HepG2 (cell line): ENCODE data around the gene MOV10L1. TPM values are rescaled to one million over a fixed set of nuclear protein-coding genes. Genes with fewer than 3 reads are reported as not detected.

Experiments
- CENPT ChIP-seq: sonication (generic); formaldehyde crosslinking; IDR thresholded peaks from 2 replicates; pipeline ENCODE4 v1.8.0; 2022; ENCODE audit warnings: low read depth, mild to moderate bottlenecking, moderate library complexity, missing genetic modification reagents
- CHCHD3 ChIP-seq: sonication (generic); formaldehyde crosslinking; IDR thresholded peaks from 2 replicates; pipeline ENCODE4 v1.8.0; 2022; ENCODE audit warnings: mild to moderate bottlenecking, missing genetic modification reagents, moderate library complexity
- KDM2A ChIP-seq: sonication (generic); formaldehyde crosslinking; IDR thresholded peaks from 2 replicates; pipeline ENCODE4 v1.4.0; 2020; ENCODE audit warnings: low read depth, missing genetic modification reagents, borderline replicate concordance
- MYC ChIP-seq: sonication (generic); formaldehyde crosslinking; IDR thresholded peaks from 2 replicates; pipeline ENCODE4 v1.9.0; 2021; ENCODE audit warnings: missing genetic modification reagents, borderline replicate concordance
- NFIC ChIP-seq: IDR thresholded peaks from 2 replicates; pipeline ENCODE4 v1.6.1; 2012; ENCODE audit warnings: mild to moderate bottlenecking, low read length, inconsistent platforms
- PPARG ChIP-seq: conservative IDR thresholded peaks from 2 replicates; pipeline ENCODE4 v1.6.1; 2016; ENCODE audit warnings: missing biosample characterization, missing genetic modification reagents
- RERE ChIP-seq: IDR thresholded peaks from 2 replicates; pipeline ENCODE4 v1.6.1; 2016; ENCODE audit warnings: low read depth, missing genetic modification reagents, missing compliant biosample characterization
- TEAD2 ChIP-seq: sonication (generic); formaldehyde crosslinking; IDR thresholded peaks from 2 replicates; pipeline ENCODE4 v1.9.0; 2021; ENCODE audit warnings: missing genetic modification reagents
- U2AF1 ChIP-seq: fragments of 200-400 bp; formaldehyde crosslinking; optimal IDR thresholded peaks from 2 replicates; pipeline ENCODE3; 2017; ENCODE audit warnings: mild to moderate bottlenecking, low read depth, low read length
- ZNF430 ChIP-seq: sonication (generic); formaldehyde crosslinking; IDR thresholded peaks from 2 replicates; pipeline ENCODE4 v1.9.0; 2021; ENCODE audit warnings: mild to moderate bottlenecking, missing genetic modification reagents
- ZNF605 ChIP-seq: sonication (generic); formaldehyde crosslinking; IDR thresholded peaks from 2 replicates; pipeline ENCODE4 v1.8.0; 2022; ENCODE audit warnings: mild to moderate bottlenecking, missing genetic modification reagents
- ZNF619 ChIP-seq: sonication (generic); formaldehyde crosslinking; IDR thresholded peaks from 2 replicates; pipeline ENCODE4 v1.4.0; 2020; ENCODE audit warnings: mild to moderate bottlenecking, missing genetic modification reagents
- ZNF780A ChIP-seq: sonication (generic); formaldehyde crosslinking; IDR thresholded peaks from 2 replicates; pipeline ENCODE4 v1.8.0; 2022; ENCODE audit warnings: mild to moderate bottlenecking, missing genetic modification reagents, moderate library complexity
- polyA plus RNA-seq, 8 experiments: library from polyadenylated mRNA; depleted of rRNA in 3 of 8; stranded (reverse) in 7 of 8; unstranded in 1 of 8; fragments of >200 nt; fragmentation: Illumina TruSeq in 4 of 8; extraction: Trizol in 4 of 8; gene quantifications; 2 replicates each; pipeline versions ENCODE4 v1.2.1 to v1.2.3, GENCODE V29; 2011 to 2016; ENCODE audit warnings: low read depth in 4 of 8, missing spikeins in 1 of 8, mixed read lengths in 1 of 8; ENCODE audit not compliant: insufficient read depth in 1 of 8
- total RNA-seq, 5 experiments: library from RNA; depleted of rRNA; stranded (reverse); fragments of >200 nt; fragmentation: Illumina TruSeq; extraction: Trizol; gene quantifications; 2 replicates each; pipeline ENCODE4 v1.2.3, GENCODE V29; 2016; ENCODE audit warnings: low read depth in 1 of 5
- TF ChIP-seq, protein P1 (sequence below): fragments of 450-650 bp; IDR thresholded peaks from 2 replicates; pipeline ENCODE4 v1.6.1; 2017; ENCODE audit warnings: mild to moderate bottlenecking
- TF ChIP-seq, protein P2 (sequence below): sonication (generic); formaldehyde crosslinking; IDR thresholded peaks from 2 replicates; pipeline ENCODE4 v1.8.1; 2023; ENCODE audit warnings: missing genetic modification reagents, inconsistent platforms, borderline replicate concordance
- TF ChIP-seq, protein P3 (sequence below): sonication (generic); formaldehyde crosslinking; IDR thresholded peaks from 2 replicates; pipeline ENCODE4 v1.9.0; 2021; ENCODE audit warnings: missing genetic modification reagents, borderline replicate concordance
- TF ChIP-seq, protein P4 (sequence below): sonication (generic); formaldehyde crosslinking; IDR thresholded peaks from 2 replicates; pipeline ENCODE4 v1.8.1; 2023; ENCODE audit warnings: mild to moderate bottlenecking, missing genetic modification reagents

Gene MOV10L1
- total and polyA plus RNA-seq, 2 of the 13 experiments (the other 11 are each of a cell fraction or from before 2014, with no cell fraction given) = 0.11 to 0.12 TPM

DNA sequence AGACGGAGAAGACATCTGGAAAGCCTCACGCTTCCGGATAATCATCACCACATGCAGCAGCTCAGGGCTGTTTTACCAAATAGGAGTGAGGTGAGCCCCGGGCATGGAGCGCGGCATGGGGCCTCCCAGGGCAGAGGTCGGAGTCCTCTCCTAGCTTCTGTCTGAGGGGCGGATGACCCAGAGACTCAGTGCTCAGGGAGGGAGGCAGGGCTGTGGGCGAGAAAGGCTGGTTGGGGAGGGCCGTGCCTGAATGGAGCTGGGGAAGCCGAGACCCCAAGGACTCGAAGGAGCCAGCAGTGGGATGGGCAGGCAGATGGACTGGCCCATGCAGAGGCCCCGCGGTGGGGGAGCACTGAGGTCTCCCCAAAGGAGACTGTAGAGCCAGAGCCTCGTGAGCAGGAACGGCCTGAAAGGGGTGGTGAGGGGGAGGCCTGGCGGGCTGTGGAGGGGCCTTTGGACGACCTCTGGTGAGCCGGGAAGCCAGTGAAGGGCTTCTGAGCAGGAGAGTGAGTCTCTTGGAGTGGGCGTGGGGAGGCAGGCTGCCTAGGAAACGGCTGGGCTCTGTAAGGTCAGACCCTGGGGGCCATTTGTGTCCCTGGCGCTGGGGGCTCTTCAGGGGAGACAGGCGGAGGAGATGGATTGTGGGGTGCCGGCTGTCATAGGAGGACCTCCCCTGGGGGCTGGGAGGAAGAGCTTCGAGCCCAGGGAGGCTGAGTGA, 56.1 kb downstream of the MOV10L1 start (continued):
- TF ChIP-seq, protein P1, sequence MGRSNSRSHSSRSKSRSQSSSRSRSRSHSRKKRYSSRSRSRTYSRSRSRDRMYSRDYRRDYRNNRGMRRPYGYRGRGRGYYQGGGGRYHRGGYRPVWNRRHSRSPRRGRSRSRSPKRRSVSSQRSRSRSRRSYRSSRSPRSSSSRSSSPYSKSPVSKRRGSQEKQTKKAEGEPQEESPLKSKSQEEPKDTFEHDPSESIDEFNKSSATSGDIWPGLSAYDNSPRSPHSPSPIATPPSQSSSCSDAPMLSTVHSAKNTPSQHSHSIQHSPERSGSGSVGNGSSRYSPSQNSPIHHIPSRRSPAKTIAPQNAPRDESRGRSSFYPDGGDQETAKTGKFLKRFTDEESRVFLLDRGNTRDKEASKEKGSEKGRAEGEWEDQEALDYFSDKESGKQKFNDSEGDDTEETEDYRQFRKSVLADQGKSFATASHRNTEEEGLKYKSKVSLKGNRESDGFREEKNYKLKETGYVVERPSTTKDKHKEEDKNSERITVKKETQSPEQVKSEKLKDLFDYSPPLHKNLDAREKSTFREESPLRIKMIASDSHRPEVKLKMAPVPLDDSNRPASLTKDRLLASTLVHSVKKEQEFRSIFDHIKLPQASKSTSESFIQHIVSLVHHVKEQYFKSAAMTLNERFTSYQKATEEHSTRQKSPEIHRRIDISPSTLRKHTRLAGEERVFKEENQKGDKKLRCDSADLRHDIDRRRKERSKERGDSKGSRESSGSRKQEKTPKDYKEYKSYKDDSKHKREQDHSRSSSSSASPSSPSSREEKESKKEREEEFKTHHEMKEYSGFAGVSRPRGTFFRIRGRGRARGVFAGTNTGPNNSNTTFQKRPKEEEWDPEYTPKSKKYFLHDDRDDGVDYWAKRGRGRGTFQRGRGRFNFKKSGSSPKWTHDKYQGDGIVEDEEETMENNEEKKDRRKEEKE = no peak
- TF ChIP-seq, protein P2, sequence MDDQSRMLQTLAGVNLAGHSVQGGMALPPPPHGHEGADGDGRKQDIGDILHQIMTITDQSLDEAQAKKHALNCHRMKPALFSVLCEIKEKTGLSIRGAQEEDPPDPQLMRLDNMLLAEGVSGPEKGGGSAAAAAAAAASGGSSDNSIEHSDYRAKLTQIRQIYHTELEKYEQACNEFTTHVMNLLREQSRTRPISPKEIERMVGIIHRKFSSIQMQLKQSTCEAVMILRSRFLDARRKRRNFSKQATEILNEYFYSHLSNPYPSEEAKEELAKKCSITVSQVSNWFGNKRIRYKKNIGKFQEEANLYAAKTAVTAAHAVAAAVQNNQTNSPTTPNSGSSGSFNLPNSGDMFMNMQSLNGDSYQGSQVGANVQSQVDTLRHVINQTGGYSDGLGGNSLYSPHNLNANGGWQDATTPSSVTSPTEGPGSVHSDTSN (CRISPR knock-in tag) = no peak
- peak; percentile 55; the same call in 1 of the 2 replicates for TF ChIP-seq ZNF619 (CRISPR knock-in tag)
- no peak for TF ChIP-seq TEAD2 (CRISPR knock-in tag)
- TF ChIP-seq U2AF1 = no peak
- no peak for TF ChIP-seq ZNF430 (CRISPR knock-in tag)
- no peak for TF ChIP-seq CENPT (CRISPR knock-in tag)
- no peak for TF ChIP-seq KDM2A (CRISPR knock-in tag)
- TF ChIP-seq MYC (CRISPR knock-in tag) = peak; percentile 72; the same call in 1 of the 2 replicates
- TF ChIP-seq, protein P3, sequence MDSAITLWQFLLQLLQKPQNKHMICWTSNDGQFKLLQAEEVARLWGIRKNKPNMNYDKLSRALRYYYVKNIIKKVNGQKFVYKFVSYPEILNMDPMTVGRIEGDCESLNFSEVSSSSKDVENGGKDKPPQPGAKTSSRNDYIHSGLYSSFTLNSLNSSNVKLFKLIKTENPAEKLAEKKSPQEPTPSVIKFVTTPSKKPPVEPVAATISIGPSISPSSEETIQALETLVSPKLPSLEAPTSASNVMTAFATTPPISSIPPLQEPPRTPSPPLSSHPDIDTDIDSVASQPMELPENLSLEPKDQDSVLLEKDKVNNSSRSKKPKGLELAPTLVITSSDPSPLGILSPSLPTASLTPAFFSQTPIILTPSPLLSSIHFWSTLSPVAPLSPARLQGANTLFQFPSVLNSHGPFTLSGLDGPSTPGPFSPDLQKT = no peak
- TF ChIP-seq CHCHD3 (CRISPR knock-in tag) = no peak
- TF ChIP-seq NFIC = no peak
- TF ChIP-seq ZNF605 = no peak
- TF ChIP-seq, protein P4, sequence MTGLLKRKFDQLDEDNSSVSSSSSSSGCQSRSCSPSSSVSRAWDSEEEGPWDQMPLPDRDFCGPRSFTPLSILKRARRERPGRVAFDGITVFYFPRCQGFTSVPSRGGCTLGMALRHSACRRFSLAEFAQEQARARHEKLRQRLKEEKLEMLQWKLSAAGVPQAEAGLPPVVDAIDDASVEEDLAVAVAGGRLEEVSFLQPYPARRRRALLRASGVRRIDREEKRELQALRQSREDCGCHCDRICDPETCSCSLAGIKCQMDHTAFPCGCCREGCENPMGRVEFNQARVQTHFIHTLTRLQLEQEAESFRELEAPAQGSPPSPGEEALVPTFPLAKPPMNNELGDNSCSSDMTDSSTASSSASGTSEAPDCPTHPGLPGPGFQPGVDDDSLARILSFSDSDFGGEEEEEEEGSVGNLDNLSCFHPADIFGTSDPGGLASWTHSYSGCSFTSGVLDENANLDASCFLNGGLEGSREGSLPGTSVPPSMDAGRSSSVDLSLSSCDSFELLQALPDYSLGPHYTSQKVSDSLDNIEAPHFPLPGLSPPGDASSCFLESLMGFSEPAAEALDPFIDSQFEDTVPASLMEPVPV = peak; percentile 71
- TF ChIP-seq ZNF780A (CRISPR knock-in tag) = no peak
- TF ChIP-seq RERE = no peak
- TF ChIP-seq PPARG (CRISPR knock-in tag) = no peak; the same call in 1 of the 2 replicates
